NCI-H2107 treated with DMSO at 0.1 percent for 48 hours (cell line): ENCODE measurements around the gene ALLC.
"Not testable (repeated sequence)": the region's sequence is repeated elsewhere in the genome, so short reads cannot be mapped to it uniquely, and the experiment has no call there.

ENCODE experiments used
- DNase-seq: peaks from one replicate; lab custom pipeline; 2025; ENCODE audit not compliant: unreplicated experiment; lab: John Stamatoyannopoulos, UW

ALLC gene

GRCh38 chr2:3626118-3626811, 31.7 kb upstream of the ALLC start:
- no peak for DNase-seq

- no peak for DNase-seq
These were observed 31.0 kb upstream of the ALLC start for GRCh38 chr2:3626812-3627499.

GRCh38 chr2:3627500-3628100, 30.4 kb upstream of the ALLC start:
- DNase-seq, result no peak

GRCh38 chr2:3628241-3628679, 29.7 kb upstream of the ALLC start:
- no peak for DNase-seq

GRCh38 chr2:3628800-3629199, 29.2 kb upstream of the ALLC start:
- peak; percentile 57 for DNase-seq

GRCh38 chr2:3630631-3631030, 27.4 kb upstream of the ALLC start:
- DNase-seq, result no peak

GRCh38 chr2:3631161-3631850, 26.7 kb upstream of the ALLC start:
- no peak for DNase-seq

- DNase-seq, result no peak
These were observed 25.9 kb upstream of the ALLC start for GRCh38 chr2:3631851-3632659.

- no peak for DNase-seq
These were observed 24.7 kb upstream of the ALLC start for GRCh38 chr2:3633089-3633981.

GRCh38 chr2:3633982-3634595, 23.9 kb upstream of the ALLC start:
- no peak for DNase-seq

- DNase-seq, result no peak
These were observed 23.3 kb upstream of the ALLC start for GRCh38 chr2:3634596-3635121.

- DNase-seq, result no peak
These were observed 22.6 kb upstream of the ALLC start for GRCh38 chr2:3635171-3635974.

- DNase-seq, result not testable (repeated sequence)
These were observed 22.0 kb upstream of the ALLC start for GRCh38 chr2:3635975-3636327.

GRCh38 chr2:3636586-3637310, 21.3 kb upstream of the ALLC start:
- DNase-seq, result no peak

- no peak for DNase-seq
These were observed 20.7 kb upstream of the ALLC start for GRCh38 chr2:3637311-3637675.

- DNase-seq, result no peak
These were observed 20.1 kb upstream of the ALLC start for GRCh38 chr2:3637692-3638455.

- no peak for DNase-seq
These were observed 19.6 kb upstream of the ALLC start for GRCh38 chr2:3638456-3638810.
